ENCODE results near the gene FAM177B.
"Not testable (repeated sequence)": the region's sequence is repeated elsewhere in the genome, so short reads cannot be mapped to it uniquely, and the experiment has no call there.

The FAM177B gene

DNA sequence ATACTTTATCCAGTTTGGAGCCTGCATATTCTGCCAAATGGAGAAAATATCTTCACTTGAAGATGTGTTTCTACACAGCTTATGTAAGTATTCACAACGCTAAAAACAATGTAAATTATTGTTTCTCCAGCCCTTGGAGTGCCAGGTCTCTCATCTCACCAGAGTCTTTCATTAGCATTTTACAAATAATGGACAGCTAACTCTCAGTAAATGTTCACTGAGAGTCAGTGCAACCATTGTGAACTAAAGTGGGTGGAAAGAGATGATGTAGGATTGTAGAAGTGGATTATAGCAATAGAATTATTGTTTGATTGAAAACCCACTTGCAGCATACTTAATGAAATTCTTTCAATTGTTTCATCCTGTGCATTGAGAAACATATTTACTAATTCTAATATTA lies 8.3 kb upstream of the FAM177B start:
- Mint-ChIP-seq H3K4me1 (ENCODE audit: low read depth) (peaks cover 21% of the 10 kb centered on the region), H3K4me3 (no peak overlapping the region), H3K36me3 (ENCODE audit: low read depth) (peaks cover 75% of the 10 kb centered on the region), H3K9me3 (no peaks in the 10 kb centered on the region), H3K27ac (no peak overlapping the region), H3K27me3 (no peaks in the 10 kb centered on the region)

DNA sequence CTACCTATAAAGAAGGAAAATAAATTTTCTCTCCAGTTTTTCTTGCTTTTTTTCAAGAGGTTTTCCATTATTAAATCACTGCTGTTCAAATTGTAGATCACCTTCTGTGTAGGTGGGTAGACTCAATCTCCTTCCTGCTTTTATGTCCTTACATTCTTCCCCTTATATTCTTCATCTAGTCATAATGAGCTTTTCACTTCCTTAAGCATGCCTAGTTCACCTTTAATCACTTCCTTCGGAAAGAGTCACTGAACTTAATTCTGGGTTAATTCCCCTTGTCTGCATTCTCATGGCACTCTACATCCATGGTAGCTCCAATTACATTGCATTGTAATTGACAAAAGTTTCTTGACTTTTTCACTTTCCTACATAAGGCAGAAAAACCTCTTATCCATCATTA lies 6.1 kb upstream of the FAM177B start:
- Mint-ChIP-seq H3K36me3 (ENCODE audit: low read depth) (peaks cover 67% of the 10 kb centered on the region), H3K27ac (no peak overlapping the region), H3K4me1 (ENCODE audit: low read depth) (peaks cover 21% of the 10 kb centered on the region)

DNA sequence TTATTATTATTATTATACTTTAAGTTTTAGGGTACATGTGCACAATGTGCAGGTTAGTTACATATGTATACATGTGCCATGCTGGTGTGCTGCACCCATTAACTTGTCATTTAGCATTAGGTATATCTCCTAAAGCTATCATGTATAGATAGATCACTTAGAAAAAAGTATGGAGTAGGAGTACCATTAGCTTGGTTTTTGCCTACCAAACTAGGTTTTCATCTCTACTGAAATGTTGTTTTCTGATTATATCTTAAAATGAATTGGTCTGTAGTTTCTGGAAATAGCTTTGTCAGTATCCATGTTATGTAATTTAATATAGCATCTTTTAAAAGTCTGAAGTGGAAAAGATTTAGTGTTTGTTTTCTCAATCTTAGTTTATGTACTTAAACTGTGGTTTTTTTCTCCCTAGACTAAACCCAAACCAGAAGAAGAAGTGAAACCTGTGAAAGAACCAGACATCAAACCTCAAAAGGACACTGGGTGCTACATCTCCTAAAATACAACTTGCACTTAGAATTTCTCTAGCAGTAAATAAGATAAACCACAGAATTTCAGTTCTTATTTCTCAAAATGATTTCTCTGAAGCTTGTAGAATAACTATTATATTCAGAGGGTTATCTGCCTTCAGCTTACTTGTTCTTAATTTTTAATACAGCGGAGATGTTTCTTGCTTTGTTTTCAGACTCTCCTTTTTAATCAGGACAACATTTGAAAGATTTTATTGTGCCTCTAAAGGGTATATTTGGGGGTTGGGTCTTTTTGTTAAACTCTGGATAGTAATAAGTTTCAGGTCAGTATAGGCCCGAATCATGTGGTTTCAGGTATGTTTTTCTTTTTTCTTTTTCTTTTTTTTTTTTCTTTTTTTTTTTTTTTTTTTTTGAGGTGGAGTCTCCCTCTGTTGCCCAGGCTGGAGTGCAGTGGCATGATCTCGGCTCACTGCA lies 4.5 kb upstream of the FAM177B start:
- peaks cover 21% of the 10 kb centered on the region for H3K4me1 Mint-ChIP-seq (ENCODE audit: low read depth)
- peak overlapping the region; percentile 53 for H3K27ac Mint-ChIP-seq
- peaks cover 65% of the 10 kb centered on the region for H3K36me3 Mint-ChIP-seq (ENCODE audit: low read depth)
- no peak overlapping the region for H3K4me3 Mint-ChIP-seq
- no peaks in the 10 kb centered on the region for H3K27me3 Mint-ChIP-seq
- no peaks in the 10 kb centered on the region for H3K9me3 Mint-ChIP-seq

More for the DNA sequence above, 6.1 kb upstream of the FAM177B start:
- Mint-ChIP-seq H3K4me3 (no peak overlapping the region), H3K27me3 (no peaks in the 10 kb centered on the region), H3K9me3 (no peaks in the 10 kb centered on the region)

DNA sequence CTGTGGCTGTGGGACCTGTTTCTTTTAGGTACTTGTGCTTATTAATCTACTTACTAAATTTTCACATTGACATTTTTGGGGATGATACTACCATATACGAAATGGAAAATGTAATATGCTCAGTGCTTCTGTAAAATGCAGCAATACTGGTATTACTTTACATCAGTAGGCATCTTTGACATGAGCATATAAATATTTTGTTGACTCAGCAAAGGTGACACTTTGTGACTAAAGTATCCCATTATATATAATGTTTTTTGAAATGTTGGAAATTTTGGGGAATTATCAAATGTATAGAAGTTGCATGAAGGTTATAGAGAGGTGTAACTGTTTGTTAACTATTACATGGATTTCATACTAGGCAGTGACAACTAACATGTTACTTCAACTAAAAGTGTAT lies 2.3 kb upstream of the FAM177B start:
- Mint-ChIP-seq H3K9me3 (no peaks in the 10 kb centered on the region), H3K27me3 (no peaks in the 10 kb centered on the region), H3K36me3 (ENCODE audit: low read depth) (peaks cover 43% of the 10 kb centered on the region), H3K4me1 (ENCODE audit: low read depth) (peaks cover 21% of the 10 kb centered on the region), H3K4me3 (no peak overlapping the region), H3K27ac (no peak overlapping the region)

DNA sequence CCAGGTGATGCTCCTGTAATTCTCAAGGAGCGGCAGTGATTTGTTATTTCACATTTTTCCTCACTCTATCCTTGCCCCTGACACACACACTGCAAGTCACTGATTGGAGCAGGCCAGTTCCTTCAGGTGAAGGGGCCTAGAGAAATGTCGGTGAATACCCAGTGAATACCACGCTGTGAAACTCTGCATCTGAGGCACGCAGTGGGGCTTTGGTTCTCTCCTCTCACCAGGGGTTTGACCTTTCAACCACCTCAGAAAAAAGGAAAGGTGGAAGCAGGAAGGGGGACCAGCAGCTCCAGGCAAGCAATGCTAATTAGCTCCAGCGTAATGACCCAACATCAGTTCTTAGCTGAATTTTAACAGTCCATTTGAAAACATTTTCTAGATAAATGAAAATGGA lies 532 bp upstream of the FAM177B start:
- Mint-ChIP-seq H3K4me3 (no peak overlapping the region), H3K27ac (no peak overlapping the region)

DNA sequence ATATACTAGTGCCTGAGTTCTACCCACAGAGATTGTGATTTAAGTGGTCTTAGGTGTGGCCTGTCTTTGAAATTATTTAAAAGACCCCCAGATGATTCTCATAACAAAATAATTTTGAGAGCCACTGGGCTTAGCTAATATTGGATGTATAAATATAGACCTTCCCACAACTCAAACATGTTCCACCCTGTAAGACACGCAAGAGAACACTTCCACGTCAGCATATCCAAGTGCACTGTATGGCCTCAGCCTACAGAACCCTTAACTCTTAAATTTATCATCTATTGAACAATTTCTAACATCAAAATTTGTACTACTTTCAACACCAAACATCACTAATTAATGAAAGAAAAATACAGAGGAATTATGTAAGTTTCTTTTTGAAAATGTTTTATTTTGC lies 2.5 kb downstream of the FAM177B start:
- no peak overlapping the region for H3K27ac Mint-ChIP-seq
- H3K4me1 Mint-ChIP-seq (ENCODE audit: low read depth), result peaks cover 3% of the 10 kb centered on the region
- no peak overlapping the region for H3K4me3 Mint-ChIP-seq
- peaks cover 2% of the 10 kb centered on the region for H3K36me3 Mint-ChIP-seq (ENCODE audit: low read depth)
- no peaks in the 10 kb centered on the region for H3K9me3 Mint-ChIP-seq
- no peaks in the 10 kb centered on the region for H3K27me3 Mint-ChIP-seq

More for the DNA sequence above, 532 bp upstream of the FAM177B start:
- H3K4me1 Mint-ChIP-seq (ENCODE audit: low read depth), result peaks cover 14% of the 10 kb centered on the region
- H3K27me3 Mint-ChIP-seq, result no peaks in the 10 kb centered on the region
- no peaks in the 10 kb centered on the region for H3K9me3 Mint-ChIP-seq
- H3K36me3 Mint-ChIP-seq (ENCODE audit: low read depth), result peaks cover 26% of the 10 kb centered on the region

DNA sequence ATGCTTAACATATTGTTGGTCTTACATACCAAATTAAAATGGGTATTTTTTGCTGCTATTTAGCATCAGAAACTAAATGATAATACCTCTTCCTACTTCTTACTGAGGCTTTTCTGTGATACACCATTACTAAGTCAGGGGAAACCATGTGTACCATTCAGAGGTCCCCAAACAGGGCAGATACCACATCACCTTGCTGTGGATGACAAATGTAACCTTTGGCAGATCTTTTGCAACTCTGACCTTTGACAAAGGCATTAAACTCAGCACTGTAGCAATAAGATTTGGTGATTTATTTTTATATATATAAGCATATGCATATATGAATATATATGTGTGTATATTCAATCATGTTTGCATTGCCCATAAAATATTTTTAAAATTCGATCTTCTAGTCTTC lies 2.9 kb downstream of the FAM177B start:
- Mint-ChIP-seq H3K36me3 (ENCODE audit: low read depth) (no peaks in the 10 kb centered on the region), H3K4me3 (no peak overlapping the region), H3K9me3 (no peaks in the 10 kb centered on the region), H3K4me1 (ENCODE audit: low read depth) (peaks cover 3% of the 10 kb centered on the region), H3K27me3 (no peaks in the 10 kb centered on the region), H3K27ac (no peak overlapping the region)

DNA sequence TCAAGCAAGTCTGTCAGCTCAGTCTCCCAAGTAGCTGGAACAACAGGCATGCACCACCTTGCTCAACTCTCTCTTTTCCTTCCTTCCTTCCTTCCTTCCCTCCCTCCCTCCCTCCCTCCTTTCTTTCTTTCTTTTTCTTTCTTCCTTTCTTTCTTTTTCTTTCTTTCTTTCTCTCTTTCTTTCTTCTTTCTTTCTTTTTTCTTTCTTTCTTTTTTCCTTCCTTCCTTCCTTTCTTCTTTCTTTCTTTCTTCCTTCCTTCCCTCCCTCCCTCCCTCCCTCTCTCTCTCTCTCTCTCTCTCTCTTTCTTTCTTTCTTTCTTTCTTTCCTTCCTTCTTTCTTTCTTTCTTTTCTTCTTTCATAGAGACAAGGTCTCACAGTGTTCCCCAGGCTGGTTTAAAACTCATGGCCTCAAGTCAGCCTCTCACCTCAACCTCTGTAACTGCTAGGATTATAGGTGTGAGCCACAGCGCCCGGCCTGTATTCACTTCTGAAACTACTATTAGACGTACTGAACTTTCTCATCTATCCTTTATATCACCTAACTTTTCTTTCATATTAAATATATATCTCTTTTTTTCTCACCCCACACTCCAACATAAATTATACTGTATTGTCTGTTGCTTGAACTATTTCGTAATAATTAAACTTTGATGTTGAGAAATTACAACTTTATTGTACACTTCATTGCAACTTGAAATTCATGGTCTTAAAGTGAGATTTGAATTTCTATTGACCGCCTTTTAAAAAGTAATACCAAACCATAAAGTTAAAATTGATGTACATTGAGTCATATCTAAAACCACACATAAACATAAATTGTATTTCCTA lies 4.8 kb downstream of the FAM177B start:
- not testable (repeated sequence) for H3K27me3 Mint-ChIP-seq; H3K4me3 Mint-ChIP-seq; H3K9me3 Mint-ChIP-seq; H3K36me3 Mint-ChIP-seq (ENCODE audit: low read depth); H3K4me1 Mint-ChIP-seq (ENCODE audit: low read depth)
- H3K27ac Mint-ChIP-seq, result peak overlapping the region; percentile 73

DNA sequence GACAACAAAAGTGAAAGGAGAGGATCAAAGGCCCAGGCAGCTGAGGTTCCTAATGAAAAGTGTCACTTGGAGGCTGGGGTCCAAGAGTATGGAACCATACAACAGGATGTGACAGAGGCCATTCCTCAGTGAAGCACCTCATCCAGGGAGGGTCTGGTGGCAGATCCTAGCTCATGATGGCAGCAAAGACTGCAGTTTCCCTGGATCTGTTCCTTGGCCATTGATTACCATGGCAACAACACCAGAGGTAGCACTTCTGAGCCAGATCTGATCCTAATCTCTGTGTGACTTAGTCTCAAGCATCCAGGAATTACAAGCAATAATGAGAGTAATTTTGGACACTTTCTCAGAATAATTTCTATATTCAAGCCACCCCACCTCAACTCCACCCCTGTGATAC lies 12.9 kb downstream of the FAM177B start:
- H3K4me3 Mint-ChIP-seq, result no peak overlapping the region

DNA sequence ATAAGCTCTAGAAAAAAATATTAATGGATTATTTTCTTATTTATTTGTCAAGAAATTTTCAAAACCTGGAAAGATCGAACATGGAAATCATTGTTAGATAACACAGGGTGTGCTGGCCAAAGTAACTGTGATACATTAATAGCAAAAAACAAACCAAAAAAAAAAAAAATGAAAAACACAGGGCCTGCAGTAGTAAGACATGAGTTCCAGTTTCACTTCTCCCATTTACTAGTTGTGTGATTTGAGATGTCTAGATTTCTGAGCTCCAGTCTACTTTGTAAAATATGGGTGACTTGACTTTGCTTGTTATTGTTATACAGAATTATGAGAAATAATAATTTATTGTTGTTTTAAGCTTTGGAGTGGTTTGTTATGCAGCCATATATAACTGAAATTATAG lies 13.6 kb downstream of the FAM177B start:
- Mint-ChIP-seq H3K27ac (peak overlapping the region; percentile 8), H3K9me3 (no peaks in the 10 kb centered on the region), H3K27me3 (no peaks in the 10 kb centered on the region), H3K4me1 (ENCODE audit: low read depth) (peaks cover 10% of the 10 kb centered on the region), H3K4me3 (no peak overlapping the region), H3K36me3 (ENCODE audit: low read depth) (no peaks in the 10 kb centered on the region)

More for the DNA sequence above, 12.9 kb downstream of the FAM177B start:
- H3K27ac Mint-ChIP-seq, result no peak overlapping the region
- no peaks in the 10 kb centered on the region for H3K27me3 Mint-ChIP-seq
- no peaks in the 10 kb centered on the region for H3K9me3 Mint-ChIP-seq
- H3K36me3 Mint-ChIP-seq (ENCODE audit: low read depth), result no peaks in the 10 kb centered on the region
- H3K4me1 Mint-ChIP-seq (ENCODE audit: low read depth), result peaks cover 10% of the 10 kb centered on the region

DNA sequence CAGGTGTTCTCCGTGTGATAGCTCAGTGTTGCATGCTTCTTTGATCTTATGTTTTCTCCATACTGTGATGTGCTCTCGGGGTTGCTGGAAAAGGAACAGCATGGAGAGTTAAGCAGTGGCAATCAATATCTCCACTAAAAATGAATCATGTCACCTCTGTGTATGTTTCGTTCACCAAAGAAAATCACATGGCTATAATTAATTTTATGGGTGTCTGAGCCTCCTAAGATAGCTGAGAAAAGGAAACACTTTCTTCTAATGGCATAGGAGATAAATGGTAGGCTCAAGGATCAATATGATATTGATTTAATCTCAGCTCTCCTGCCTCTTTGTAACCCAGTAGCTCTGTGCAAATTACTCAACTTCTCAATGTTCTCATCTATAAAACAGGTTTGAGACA lies 14.3 kb downstream of the FAM177B start:
- H3K9me3 Mint-ChIP-seq, result no peaks in the 10 kb centered on the region
- H3K36me3 Mint-ChIP-seq (ENCODE audit: low read depth), result no peaks in the 10 kb centered on the region
- peak overlapping the region; percentile 8 for H3K27ac Mint-ChIP-seq
- no peaks in the 10 kb centered on the region for H3K27me3 Mint-ChIP-seq
- H3K4me3 Mint-ChIP-seq, result no peak overlapping the region
- H3K4me1 Mint-ChIP-seq (ENCODE audit: low read depth), result peaks cover 10% of the 10 kb centered on the region

DNA sequence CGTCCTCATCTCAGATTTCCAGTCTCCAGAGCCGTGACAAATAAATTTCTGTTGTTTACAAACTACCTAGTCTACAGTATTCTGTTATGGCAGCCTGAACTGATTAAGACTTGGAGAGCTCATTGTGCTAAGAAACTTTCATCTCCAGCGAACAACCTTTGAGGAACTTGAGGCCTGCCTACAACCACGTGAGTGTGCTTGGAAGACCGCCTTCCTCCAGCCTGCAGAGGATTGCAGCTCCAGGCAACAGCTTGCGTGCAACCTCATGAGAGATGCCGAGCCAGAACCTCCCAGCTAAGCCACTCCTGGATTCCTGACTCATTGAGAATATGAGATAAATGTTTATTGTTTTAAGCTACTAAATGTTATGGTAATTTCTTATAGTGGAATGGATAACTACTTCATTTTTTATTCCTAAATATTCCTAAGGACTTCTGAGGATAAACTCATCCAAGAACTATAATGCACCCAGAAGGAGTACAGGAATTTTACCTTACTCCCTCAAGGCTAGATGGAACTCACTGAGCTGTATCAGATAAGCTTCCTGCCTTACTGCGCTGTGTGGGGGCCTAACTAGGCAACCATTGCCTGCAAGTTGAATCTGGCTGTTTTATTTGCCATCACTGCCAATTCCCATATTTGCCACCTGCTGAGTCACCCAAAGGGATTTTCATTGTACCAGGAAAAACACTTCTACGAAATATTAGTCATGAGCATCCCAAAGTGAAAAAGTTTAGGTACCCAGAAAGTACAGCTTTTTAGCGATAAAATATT lies 17.6 kb downstream of the FAM177B start:
- H3K27ac Mint-ChIP-seq, result no peak overlapping the region

DNA sequence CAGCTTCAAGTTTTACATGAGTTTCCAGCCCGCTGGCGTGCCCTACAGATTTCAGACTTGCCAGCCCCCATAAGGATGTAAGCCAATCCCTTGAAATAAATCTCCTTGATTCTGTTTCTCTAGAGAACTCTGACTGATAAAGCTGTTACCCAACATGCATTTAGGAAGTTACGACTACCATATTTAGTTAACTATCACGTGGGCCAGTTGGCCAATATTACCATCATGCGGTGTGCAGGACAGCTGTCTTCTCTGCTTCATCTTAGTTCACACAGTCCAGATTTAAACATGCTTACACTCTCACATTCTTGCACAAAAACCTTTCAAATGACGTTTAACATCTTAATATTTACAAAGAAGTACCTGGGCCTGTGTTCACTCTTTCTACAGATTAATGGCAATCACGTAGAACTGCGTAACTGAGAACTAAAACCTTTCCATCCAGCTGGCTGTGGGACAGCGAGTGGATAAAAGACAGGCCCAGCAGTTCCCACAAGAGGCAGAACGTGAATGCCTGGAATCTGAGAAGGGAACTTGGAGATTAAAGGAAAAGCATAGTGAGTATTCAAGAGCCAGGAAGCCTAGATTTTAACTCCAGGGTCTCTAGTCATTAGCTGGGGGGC lies 20.8 kb downstream of the FAM177B start:
- no peaks in the 10 kb centered on the region for H3K36me3 Mint-ChIP-seq (ENCODE audit: low read depth)
- peaks cover 3% of the 10 kb centered on the region for H3K9me3 Mint-ChIP-seq
- H3K27ac Mint-ChIP-seq, result no peak overlapping the region

More for the DNA sequence above, 17.6 kb downstream of the FAM177B start:
- H3K4me3 Mint-ChIP-seq, result no peak overlapping the region
- H3K9me3 Mint-ChIP-seq, result no peaks in the 10 kb centered on the region
- peaks cover 10% of the 10 kb centered on the region for H3K4me1 Mint-ChIP-seq (ENCODE audit: low read depth)
- H3K36me3 Mint-ChIP-seq (ENCODE audit: low read depth), result no peaks in the 10 kb centered on the region
- no peaks in the 10 kb centered on the region for H3K27me3 Mint-ChIP-seq

DNA sequence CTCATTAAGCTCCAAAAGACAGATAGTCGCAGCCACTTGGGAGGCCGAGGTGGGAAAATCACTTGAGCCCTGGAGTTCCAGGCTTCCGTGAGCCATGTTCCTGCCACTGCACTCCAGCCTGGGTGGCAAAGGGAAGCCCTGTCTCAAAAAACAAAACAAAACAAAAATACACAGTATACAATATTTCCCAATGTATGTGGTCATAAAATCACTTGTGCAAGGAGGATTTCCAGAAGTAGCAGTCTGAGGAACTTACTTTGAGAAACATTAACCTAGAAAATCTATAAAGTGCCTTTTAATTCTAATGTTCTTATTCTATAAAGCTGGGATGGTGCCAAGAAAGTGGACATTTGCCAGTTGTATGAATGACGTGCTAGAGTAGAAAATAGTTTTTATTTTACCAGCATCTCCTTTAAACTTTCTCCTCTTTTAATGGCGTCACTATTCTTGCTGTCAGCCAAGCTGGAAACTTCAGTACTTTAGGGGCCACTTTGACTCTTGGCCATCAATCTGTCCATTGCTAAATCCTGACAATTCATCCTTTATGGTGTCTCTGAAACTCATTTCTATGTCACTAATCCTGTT lies 22.5 kb downstream of the FAM177B start:
- peaks cover 3% of the 10 kb centered on the region for H3K9me3 Mint-ChIP-seq
- H3K27ac Mint-ChIP-seq, result no peak overlapping the region
- no peaks in the 10 kb centered on the region for H3K36me3 Mint-ChIP-seq (ENCODE audit: low read depth)
- H3K27me3 Mint-ChIP-seq, result peaks cover 4% of the 10 kb centered on the region
- H3K4me3 Mint-ChIP-seq, result no peak overlapping the region
- no peaks in the 10 kb centered on the region for H3K4me1 Mint-ChIP-seq (ENCODE audit: low read depth)

More for the DNA sequence above, 20.8 kb downstream of the FAM177B start:
- Mint-ChIP-seq H3K4me3 (no peak overlapping the region), H3K4me1 (ENCODE audit: low read depth) (no peaks in the 10 kb centered on the region), H3K27me3 (peaks cover 4% of the 10 kb centered on the region)
